ENCODE measurements around the gene PRR19. TPM values are rescaled to one million over a fixed set of nuclear protein-coding genes. Genes with fewer than 3 reads are reported as not detected.

Gene PRR19
- total RNA-seq, 2 experiments from 2014 or later: 0.27 to 0.43 TPM

DNA sequence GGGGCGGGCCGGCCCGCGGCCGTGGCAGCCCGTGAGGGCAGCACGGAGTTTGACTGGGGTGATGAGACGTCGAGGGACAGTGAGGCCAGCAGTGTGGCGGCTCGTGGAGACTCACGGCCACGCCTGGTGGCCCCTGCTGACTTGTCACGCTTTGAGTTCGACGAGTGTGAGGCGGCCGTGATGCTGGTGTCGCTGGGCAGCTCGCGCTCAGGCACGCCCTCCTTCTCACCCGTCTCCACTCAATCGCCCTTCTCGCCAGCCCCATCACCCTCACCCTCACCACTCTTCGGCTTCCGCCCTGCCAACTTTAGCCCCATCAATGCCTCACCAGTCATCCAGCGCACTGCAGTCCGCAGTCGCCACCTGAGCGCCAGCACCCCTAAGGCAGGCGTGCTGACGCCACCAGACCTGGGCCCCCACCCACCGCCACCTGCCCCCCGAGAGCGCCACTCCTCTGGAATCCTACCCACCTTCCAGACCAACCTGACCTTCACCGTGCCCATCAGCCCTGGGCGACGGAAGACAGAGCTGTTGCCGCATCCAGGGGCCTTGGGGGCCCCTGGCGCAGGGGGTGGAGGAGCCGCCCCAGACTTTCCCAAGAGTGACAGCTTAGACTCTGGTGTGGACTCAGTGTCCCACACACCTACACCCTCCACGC is 28.4 kb upstream of the PRR19 start:
- intact Hi-C loops (cut with micrococcal nuclease): no loop called here
- peaks cover 55% of the 10 kb centered on the region for H3K4me1 Mint-ChIP-seq (ENCODE audit: low read depth)
- H3K27me3 Mint-ChIP-seq (ENCODE audit: low read depth): no peaks in the 10 kb centered on the region
- H3K4me3 Mint-ChIP-seq: no peak overlapping the region
- H3K9me3 Mint-ChIP-seq: no peaks in the 10 kb centered on the region
- peaks cover 14% of the 10 kb centered on the region for H3K36me3 Mint-ChIP-seq (ENCODE audit: low read depth)
- H3K27ac Mint-ChIP-seq: no peak overlapping the region
- no peak for DNase-seq
- CTCF ChIA-PET: no interaction called here

DNA sequence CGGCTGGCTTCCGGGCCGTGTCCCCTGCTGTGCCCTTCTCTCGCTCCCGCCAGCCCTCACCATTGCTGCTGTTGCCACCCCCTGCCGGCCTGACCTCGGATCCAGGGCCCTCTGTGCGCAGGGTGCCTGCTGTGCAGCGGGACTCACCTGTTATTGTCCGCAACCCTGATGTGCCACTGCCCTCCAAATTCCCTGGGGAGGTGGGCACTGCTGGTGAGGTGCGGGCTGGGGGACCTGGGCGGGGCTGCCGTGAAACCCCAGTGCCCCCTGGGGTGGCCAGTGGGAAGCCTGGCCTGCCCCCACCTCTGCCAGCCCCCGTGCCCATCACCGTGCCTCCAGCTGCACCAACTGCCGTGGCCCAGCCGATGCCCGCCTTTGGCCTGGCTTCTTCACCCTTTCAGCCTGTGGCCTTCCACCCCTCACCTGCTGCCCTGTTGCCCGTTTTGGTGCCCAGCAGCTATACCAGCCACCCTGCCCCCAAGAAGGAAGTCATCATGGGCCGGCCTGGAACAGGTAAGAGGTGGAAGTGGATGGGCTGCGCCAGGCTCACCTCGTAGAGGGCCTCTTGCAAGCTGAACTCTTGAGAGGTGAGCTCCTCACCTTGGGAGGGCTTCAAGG is 27.8 kb upstream of the PRR19 start:
- H3K9me3 Mint-ChIP-seq: no peaks in the 10 kb centered on the region
- CTCF ChIA-PET: interaction anchor here (0.8 to 1.6 kb wide), 2 partner anchors 25 to 29 kb away, joined by 3 to 4 read pairs; no protein-coding TSS in a partner anchor
- H3K27me3 Mint-ChIP-seq (ENCODE audit: low read depth): no peaks in the 10 kb centered on the region
- H3K4me1 Mint-ChIP-seq (ENCODE audit: low read depth): peaks cover 61% of the 10 kb centered on the region
- H3K4me3 Mint-ChIP-seq: no peak overlapping the region
- DNase-seq: no peak
- no peak overlapping the region for H3K27ac Mint-ChIP-seq
- peaks cover 14% of the 10 kb centered on the region for H3K36me3 Mint-ChIP-seq (ENCODE audit: low read depth)
- intact Hi-C loops (cut with micrococcal nuclease): no loop called here

DNA sequence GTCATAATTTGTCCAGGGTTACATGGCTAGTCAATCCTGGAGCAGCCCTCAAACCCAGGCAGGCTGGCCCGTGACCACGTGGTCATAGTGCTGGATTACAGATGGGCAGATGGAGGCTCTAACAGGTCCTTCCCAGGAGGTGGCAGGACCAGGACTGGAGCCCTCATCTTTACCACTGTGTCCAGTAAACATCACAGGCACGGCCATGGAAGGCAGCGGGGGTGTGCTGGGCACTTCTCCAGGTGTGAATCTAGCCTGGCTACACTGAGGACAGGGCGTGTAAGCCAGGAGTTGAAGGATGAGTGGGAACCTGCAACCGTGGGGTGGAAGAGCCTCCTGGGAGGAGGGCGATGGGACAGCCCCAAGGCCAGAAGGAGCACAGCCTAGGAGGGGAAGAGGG is 26.8 kb upstream of the PRR19 start:
- Mint-ChIP-seq H3K27ac (no peak overlapping the region), H3K27me3 (ENCODE audit: low read depth) (no peaks in the 10 kb centered on the region), H3K4me3 (no peak overlapping the region), H3K4me1 (ENCODE audit: low read depth) (peaks cover 61% of the 10 kb centered on the region), H3K9me3 (no peaks in the 10 kb centered on the region), H3K36me3 (ENCODE audit: low read depth) (peaks cover 13% of the 10 kb centered on the region)
- intact Hi-C loops (cut with micrococcal nuclease): no loop called here
- no peak for DNase-seq
- CTCF ChIA-PET: interaction anchor here (1.6 kb wide), 1 partner anchor 30 kb away, joined by 4 read pairs; no protein-coding TSS in a partner anchor

DNA sequence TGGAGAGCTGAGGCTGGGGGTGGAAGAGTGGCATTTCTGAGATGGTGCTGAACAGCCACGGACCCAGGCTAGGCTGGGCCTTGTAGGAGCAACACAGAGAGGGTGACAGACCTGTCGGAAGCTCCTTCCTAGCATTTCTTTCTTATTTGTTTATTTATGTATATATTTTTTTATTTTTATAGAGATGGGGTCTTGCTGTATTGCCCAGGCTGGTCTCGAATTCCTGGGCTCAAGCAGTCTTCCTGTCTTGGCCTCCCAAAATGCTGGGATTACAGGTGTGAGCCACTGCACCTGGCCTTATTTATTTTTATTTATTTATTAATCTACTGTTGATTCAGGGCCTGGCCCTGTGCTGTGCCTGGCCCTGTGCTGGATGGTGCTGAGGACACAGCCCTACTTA is 26.4 kb upstream of the PRR19 start:
- DNase-seq: no peak
- no peak overlapping the region for H3K4me3 Mint-ChIP-seq
- peaks cover 13% of the 10 kb centered on the region for H3K36me3 Mint-ChIP-seq (ENCODE audit: low read depth)
- H3K4me1 Mint-ChIP-seq (ENCODE audit: low read depth): peaks cover 57% of the 10 kb centered on the region
- H3K27ac Mint-ChIP-seq: no peak overlapping the region
- H3K27me3 Mint-ChIP-seq (ENCODE audit: low read depth): no peaks in the 10 kb centered on the region
- CTCF ChIA-PET: interaction anchor here (1.6 kb wide), 1 partner anchor 31 kb away, joined by 4 read pairs; no protein-coding TSS in a partner anchor
- H3K9me3 Mint-ChIP-seq: no peaks in the 10 kb centered on the region
- intact Hi-C loops (cut with micrococcal nuclease): no loop called here

DNA sequence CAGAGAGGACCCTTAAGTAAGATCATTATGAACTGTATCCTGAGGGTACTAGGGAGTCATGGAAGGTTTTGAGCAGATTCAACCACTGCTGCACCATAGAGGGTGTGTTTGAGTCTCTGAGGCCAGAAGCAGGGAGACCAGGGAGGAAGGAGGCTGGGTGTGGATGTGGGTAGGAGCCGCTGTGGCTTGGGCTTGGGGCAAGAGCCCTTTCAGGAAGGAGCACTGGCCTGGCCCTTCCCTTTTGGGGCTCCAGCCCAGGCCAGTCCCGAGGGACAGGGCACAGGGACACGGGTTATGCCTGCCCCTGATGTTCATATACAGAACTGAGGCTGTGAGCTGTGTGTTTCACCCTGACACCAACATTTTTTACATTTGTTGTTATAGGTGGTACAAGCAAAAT is 25.6 kb upstream of the PRR19 start:
- H3K36me3 Mint-ChIP-seq (ENCODE audit: low read depth): peaks cover 13% of the 10 kb centered on the region
- no peak overlapping the region for H3K4me3 Mint-ChIP-seq
- no peaks in the 10 kb centered on the region for H3K9me3 Mint-ChIP-seq
- intact Hi-C loops (cut with micrococcal nuclease): no loop called here
- H3K27me3 Mint-ChIP-seq (ENCODE audit: low read depth): no peaks in the 10 kb centered on the region
- CTCF ChIA-PET: no interaction called here
- no peak overlapping the region for H3K27ac Mint-ChIP-seq
- DNase-seq: no peak
- H3K4me1 Mint-ChIP-seq (ENCODE audit: low read depth): peaks cover 52% of the 10 kb centered on the region

DNA sequence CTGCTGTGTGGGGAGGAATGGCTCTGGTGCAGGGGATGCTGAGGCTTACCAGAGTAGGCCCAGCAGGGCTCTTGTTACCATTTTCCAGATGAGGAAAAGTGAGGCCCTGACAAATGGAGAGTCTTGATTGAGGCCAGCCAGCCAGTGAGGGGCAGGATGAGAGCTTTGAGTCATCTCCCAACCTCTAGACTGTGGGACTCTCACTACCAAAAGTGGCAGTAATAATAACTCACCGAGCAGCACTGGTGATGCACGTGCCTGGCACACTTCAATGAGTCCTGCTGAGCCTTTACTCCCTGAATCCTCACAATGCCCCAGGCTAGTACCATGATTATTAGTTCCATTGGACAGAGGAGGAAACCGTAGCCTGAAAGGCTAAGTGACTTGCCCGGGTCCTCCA is 25.1 kb upstream of the PRR19 start:
- CTCF ChIA-PET: interaction anchor here (1.0 to 1.7 kb wide), 2 partner anchors 34 to 144 kb away, joined by 3 to 6 read pairs; partner anchors contain the start of gene POU2F2
- Mint-ChIP-seq H3K4me3 (no peak overlapping the region), H3K36me3 (ENCODE audit: low read depth) (peaks cover 10% of the 10 kb centered on the region), H3K9me3 (no peaks in the 10 kb centered on the region), H3K27me3 (ENCODE audit: low read depth) (no peaks in the 10 kb centered on the region), H3K4me1 (ENCODE audit: low read depth) (peaks cover 51% of the 10 kb centered on the region), H3K27ac (no peak overlapping the region)
- intact Hi-C loops (cut with micrococcal nuclease): no loop called here
- DNase-seq: peak; percentile 58

DNA sequence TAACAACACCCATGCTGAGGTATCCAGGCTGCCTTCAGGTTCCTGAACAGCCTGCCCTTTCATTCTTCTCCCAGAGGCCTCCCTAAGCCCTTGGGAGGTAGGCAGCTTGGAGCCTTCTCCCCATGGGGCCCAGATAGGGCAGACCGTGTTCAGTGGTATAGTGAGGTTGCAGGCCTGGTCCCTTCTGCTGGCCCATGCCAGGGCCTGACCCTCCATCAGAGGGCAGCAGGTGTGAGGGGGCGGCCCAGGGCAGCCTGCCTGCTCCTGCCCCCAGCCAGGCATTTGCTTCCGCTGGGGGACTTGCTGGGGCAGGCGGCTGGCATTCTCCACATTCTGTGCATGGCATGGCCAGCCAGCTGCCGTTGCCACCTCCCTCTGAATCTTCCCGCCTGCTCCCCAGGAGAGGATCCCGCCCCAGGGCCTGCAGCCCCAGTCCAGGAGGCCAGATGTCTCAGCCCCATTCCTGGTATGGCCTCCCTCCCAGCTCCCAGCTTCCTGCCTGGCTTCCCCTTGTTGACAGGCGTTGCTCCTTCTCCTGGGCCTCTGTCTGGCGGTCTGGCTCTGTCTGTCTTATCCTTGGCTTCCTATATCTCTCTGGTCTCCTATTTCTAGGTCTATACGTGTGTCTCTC is 24.0 kb upstream of the PRR19 start:
- no peaks in the 10 kb centered on the region for H3K9me3 Mint-ChIP-seq
- H3K27ac Mint-ChIP-seq: peak overlapping the region; percentile 4
- CTCF ChIA-PET: interaction anchor here (1.7 to 2.7 kb wide), 4 partner anchors 14 to 145 kb away, joined by 6 to 57 read pairs (median 10); partner anchors contain the start of genes GSK3A and POU2F2
- intact Hi-C loops (cut with micrococcal nuclease): no loop called here
- H3K36me3 Mint-ChIP-seq (ENCODE audit: low read depth): peaks cover 10% of the 10 kb centered on the region
- H3K4me3 Mint-ChIP-seq: no peak overlapping the region
- no peak for DNase-seq
- H3K4me1 Mint-ChIP-seq (ENCODE audit: low read depth): peaks cover 60% of the 10 kb centered on the region
- H3K27me3 Mint-ChIP-seq (ENCODE audit: low read depth): no peaks in the 10 kb centered on the region

DNA sequence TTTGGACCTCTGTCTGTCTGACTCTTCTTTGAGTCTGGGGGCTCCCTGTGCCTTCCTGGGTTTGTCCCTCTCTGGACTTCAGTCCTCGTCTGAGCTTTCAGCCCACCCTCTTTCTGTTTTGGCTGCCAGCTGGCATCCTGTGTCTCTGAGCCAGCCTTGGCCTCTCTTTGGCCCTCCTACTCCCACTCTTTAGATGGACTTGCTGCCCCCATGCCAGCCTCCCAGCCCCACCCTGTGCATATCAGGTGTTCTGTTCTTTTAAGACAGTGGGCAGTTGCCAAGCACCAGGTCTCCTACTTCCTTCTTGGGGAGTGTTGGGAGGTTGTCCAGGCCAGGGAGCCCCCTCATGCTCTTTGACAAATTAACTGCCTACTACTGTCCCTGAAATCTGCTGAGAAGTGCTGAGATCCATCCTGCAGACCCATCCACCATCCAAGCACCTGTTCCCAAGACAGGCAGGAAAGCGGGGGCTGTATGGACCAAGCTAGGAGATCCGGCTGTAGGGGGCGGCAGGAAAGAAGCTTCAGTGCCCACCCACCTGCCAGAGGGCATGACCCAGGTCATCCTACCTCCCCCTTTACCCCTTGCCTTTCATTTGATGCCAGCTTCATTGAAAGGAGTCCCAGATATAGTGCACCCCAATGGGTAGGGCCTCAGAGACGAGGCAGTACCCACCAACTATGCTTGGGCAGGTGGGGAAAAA is 23.3 kb upstream of the PRR19 start:
- CTCF ChIA-PET: interaction anchor here (0.5 to 2.7 kb wide), 18 partner anchors 8 to 170 kb away, joined by 3 to 57 read pairs (median 4); partner anchors contain the start of genes GSK3A, PAFAH1B3, POU2F2 and ZNF526
- Mint-ChIP-seq H3K4me1 (ENCODE audit: low read depth) (peaks cover 58% of the 10 kb centered on the region), H3K27ac (peak overlapping the region; percentile 4), H3K9me3 (no peaks in the 10 kb centered on the region), H3K27me3 (ENCODE audit: low read depth) (no peaks in the 10 kb centered on the region), H3K4me3 (peak overlapping the region; percentile 81), H3K36me3 (ENCODE audit: low read depth) (peaks cover 7% of the 10 kb centered on the region)
- intact Hi-C loops (cut with micrococcal nuclease): no loop called here
- no peak for DNase-seq

DNA sequence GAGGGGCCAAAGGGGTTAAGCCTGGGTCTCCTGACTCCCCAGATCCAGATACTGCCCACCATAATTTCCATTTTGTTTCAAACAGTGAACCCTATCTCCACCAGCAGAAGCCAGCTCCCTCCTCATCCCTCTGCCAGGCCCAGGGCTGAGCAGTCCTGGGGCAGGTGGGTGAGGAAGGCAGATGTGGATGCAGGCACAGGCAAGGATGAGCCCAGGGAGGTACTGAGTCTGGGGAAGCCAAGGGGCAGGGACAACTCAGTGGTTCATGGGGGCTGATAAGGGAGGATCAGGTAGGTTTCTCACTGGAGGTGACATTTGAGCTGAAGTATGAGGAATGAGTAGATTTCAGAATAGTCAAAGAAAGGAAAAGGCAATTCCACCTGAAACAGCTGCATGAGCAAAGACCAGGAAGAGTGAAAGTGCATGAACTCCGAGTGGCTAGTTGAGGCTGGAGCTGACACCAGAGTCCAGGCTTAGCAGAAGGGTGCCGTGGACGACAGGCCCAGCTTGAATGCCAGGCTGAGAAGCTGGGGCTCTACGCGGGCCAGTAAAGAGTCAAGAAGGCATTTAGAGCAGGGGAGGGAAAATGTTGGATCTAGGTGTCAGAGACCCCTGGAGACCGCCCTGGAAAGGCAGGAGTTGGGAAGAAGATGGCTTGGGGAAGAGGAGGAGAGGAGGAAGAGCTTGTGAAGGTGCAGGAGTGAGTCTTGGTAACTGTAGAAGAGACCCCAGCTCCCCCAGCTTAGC is 22.6 kb upstream of the PRR19 start:
- Mint-ChIP-seq H3K9me3 (no peaks in the 10 kb centered on the region), H3K4me3 (peak overlapping the region; percentile 81), H3K27me3 (ENCODE audit: low read depth) (no peaks in the 10 kb centered on the region), H3K4me1 (ENCODE audit: low read depth) (peaks cover 58% of the 10 kb centered on the region), H3K27ac (peak overlapping the region; percentile 90), H3K36me3 (ENCODE audit: low read depth) (peaks cover 7% of the 10 kb centered on the region)
- no peak for DNase-seq
- CTCF ChIA-PET: interaction anchor here (0.5 to 2.7 kb wide), 28 partner anchors 9 to 1526 kb away, joined by 3 to 57 read pairs (median 4); partner anchors contain the start of genes DEDD2, GSK3A, PAFAH1B3 and POU2F2
- intact Hi-C loops (cut with micrococcal nuclease): no loop called here

DNA sequence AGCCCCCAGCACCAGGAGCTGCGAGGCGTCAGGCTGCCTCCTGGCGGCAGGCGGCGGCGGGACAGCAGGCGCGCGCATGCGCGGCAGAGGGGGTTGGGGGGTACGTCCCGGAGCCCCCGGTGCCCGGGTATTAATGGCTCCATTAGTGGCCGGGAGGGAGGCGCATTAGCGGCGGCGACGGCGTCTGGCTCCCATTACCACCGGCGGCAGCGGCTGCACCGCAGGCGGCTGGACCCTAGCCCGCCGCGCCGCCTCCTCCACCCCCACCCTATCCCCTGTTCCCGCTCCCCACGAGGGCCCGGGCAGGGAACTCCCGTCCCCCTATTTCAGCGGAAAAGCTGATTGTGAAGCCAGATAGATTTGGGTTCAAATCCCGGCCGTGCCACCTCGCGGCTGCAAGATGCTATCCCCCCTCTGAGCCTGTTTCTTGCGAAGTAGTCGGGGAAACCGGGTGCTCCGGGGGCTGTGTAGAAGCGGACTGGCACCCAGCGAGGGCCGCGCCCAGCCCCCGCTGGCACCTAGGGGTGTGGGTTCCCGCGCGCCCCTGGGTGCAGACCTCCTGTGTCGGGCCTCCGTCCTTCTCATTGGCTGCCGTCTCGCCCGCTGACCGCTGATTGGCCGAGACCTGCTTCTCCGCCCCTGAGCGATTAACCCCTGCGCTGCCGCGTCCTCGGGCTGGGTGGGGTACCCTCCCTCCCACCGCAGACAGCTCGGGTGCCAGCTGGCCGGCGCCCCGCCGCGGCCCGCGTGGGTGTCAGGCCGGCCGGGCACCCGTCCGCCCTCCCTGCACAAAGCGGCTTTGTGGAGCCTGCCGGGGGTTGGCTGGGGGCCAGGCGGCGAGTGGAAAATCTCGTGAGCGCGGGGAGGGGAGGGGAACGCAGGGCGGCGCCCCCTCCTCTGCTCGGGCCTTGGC is 21.8 kb upstream of the PRR19 start:
- no peaks in the 10 kb centered on the region for H3K27me3 Mint-ChIP-seq (ENCODE audit: low read depth)
- H3K4me3 Mint-ChIP-seq: peak overlapping the region; percentile 81
- H3K9me3 Mint-ChIP-seq: no peaks in the 10 kb centered on the region
- H3K4me1 Mint-ChIP-seq (ENCODE audit: low read depth): peaks cover 58% of the 10 kb centered on the region
- CTCF ChIA-PET: interaction anchor here (0.6 to 2.7 kb wide), 21 partner anchors 9 to 1527 kb away, joined by 3 to 57 read pairs (median 4); partner anchors contain the start of genes DEDD2, GSK3A, POU2F2 and ZNF526
- H3K27ac Mint-ChIP-seq: peak overlapping the region; percentile 90
- DNase-seq: peak; percentile 87
- intact Hi-C loops (cut with micrococcal nuclease): loop anchor here (1.0 to 2.0 kb wide), 2 partner anchors 143 to 172 kb away; no protein-coding TSS in a partner anchor
- H3K36me3 Mint-ChIP-seq (ENCODE audit: low read depth): peaks cover 5% of the 10 kb centered on the region

DNA sequence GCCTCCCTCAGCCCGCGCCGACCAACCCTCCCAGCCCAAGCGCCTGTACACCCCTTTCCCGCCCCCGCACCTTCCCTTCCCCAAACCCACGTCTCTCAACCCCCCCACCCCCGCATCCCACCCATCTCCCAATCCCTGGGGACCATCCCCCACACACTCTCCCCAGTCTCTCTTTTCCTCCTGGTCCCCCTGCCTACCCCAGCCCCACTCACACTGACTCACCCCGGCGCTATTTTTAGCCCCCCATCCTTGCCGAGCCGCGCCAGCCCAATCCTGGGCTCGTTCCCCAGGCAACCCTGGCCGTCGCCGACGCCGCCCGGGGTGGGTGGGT is 21.2 kb upstream of the PRR19 start:
- CTCF ChIA-PET: interaction anchor here (2.5 kb wide), 1 partner anchor 148 kb away, joined by 9 read pairs; the partner anchor contains the start of gene POU2F2
- no peak overlapping the region for H3K27ac Mint-ChIP-seq

More for the DNA sequence above, 21.2 kb upstream of the PRR19 start:
- H3K9me3 Mint-ChIP-seq: no peaks in the 10 kb centered on the region
- no peaks in the 10 kb centered on the region for H3K27me3 Mint-ChIP-seq (ENCODE audit: low read depth)
- DNase-seq: no peak
- H3K4me3 Mint-ChIP-seq: peak overlapping the region; percentile 68
- peaks cover 5% of the 10 kb centered on the region for H3K36me3 Mint-ChIP-seq (ENCODE audit: low read depth)
- peaks cover 61% of the 10 kb centered on the region for H3K4me1 Mint-ChIP-seq (ENCODE audit: low read depth)
- intact Hi-C loops (cut with micrococcal nuclease): loop anchor here (1.0 to 2.0 kb wide), 2 partner anchors 142 to 172 kb away; no protein-coding TSS in a partner anchor
